Measurements from ENCODE around the gene PRX.

PRX gene

DNA sequence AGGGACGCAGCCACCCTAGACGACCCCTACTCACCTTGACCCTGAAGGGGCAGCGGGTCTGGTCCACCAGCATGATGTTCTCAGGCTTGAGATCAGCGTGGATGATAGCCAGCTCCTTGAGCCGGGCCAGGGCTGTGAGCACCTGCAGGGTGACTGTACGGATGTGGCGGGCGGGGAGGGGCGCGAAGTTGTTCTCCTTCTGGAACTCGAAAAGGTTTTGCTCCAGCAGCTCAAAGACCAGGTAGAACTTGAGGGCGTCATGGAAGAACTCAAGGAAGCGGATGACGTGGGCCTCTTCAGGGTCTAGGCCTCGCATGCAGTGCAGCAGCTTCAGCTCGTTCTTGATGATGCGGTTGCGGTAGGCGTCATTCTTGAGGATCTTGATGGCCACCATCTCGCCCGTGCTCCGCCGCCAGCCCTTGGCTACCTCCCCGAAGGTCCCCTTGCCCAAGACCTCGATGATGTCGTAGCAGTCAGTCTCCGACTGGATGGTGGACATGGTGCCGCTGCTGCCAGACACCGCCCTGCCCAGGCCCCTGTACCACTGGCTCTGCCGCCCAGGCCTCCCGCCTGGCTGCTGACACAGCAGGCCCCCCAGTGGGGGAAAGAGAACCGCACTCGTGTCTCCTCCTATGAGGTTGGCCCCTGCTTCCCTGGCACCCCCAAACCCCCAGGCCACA is 23.6 kb downstream of the PRX start:
- no peak overlapping the region for H3K4me3 ChIP-seq (ENCODE audit: extremely low read depth, insufficient read depth, low read length, poor library complexity, severe bottlenecking)
- 96% methylated on average over 28 to 32 of the region's 33 CpGs for WGBS, 2 experiments (ENCODE audit: insufficient coverage in 2 of 2)
- no peaks in the 10 kb centered on the region for H3K9me3 ChIP-seq (ENCODE audit: control insufficient read depth, low read length)
- no peak overlapping the region for H3K27ac ChIP-seq (ENCODE audit: low read depth, low read length, severe bottlenecking)
- H3K4me1 ChIP-seq (ENCODE audit: control insufficient read depth, insufficient read depth, low read length, poor library complexity, severe bottlenecking) = no peaks in the 10 kb centered on the region
- H3K36me3 ChIP-seq (ENCODE audit: control insufficient read depth, insufficient read depth, low read length) = no peaks in the 10 kb centered on the region

- H3K4me1 ChIP-seq (ENCODE audit: control insufficient read depth, insufficient read depth, low read length, poor library complexity, severe bottlenecking) = no peaks in the 10 kb centered on the region
- no peak overlapping the region for H3K4me3 ChIP-seq (ENCODE audit: extremely low read depth, insufficient read depth, low read length, poor library complexity, severe bottlenecking)
- 78 to 100% methylated on average over 3 of the region's 3 CpGs for WGBS, 2 experiments (ENCODE audit: insufficient coverage in 2 of 2)
- H3K9me3 ChIP-seq (ENCODE audit: control insufficient read depth, low read length) = no peaks in the 10 kb centered on the region
- no peak overlapping the region for H3K27ac ChIP-seq (ENCODE audit: low read depth, low read length, severe bottlenecking)
- H3K36me3 ChIP-seq (ENCODE audit: control insufficient read depth, insufficient read depth, low read length) = no peaks in the 10 kb centered on the region
These were observed 24.7 kb downstream of the PRX start for GRCh38 chr19:40388481-40388880.

- Histone ChIP-seq H3K36me3 (ENCODE audit: control insufficient read depth, insufficient read depth, low read length) (no peaks in the 10 kb centered on the region), H3K27ac (ENCODE audit: low read depth, low read length, severe bottlenecking) (no peak overlapping the region), H3K4me3 (ENCODE audit: extremely low read depth, insufficient read depth, low read length, poor library complexity, severe bottlenecking) (no peak overlapping the region), H3K4me1 (ENCODE audit: control insufficient read depth, insufficient read depth, low read length, poor library complexity, severe bottlenecking) (no peaks in the 10 kb centered on the region), H3K9me3 (ENCODE audit: control insufficient read depth, low read length) (no peaks in the 10 kb centered on the region)
- WGBS, 2 experiments (ENCODE audit: insufficient coverage in 2 of 2) = 89 to 93% methylated on average over 10 of the region's 10 CpGs
These were observed 26.0 kb downstream of the PRX start for GRCh38 chr19:40387155-40387554.

DNA sequence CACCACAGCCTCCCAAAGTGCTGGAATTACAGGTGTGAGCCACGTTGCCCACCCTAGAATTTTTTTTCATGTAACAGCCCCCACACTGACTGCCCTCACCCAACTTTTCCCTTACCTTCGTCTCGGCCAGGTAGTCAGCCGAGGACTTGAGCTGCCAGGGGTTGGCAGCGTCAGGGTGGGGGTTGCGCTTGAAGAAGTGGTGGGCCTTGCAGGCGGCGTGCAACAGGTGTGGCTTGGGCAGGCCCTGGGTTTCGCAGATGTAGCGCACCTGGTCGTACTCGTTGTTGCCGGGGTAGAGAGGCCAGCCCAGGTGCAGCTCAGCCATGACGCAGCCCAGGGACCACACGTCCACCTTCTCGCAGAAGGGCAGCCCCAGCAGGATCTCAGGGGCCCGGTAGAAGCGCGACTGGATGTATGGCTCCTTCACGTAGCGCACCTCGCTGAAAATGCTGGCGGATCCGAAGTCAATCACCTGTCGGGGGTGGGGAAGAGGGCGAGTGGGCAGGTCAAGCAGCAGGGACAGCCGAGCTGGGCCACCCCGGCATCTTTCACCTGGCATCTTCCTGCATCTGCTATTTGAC is 29.4 kb downstream of the PRX start:
- peaks cover 8% of the 10 kb centered on the region for H3K36me3 ChIP-seq (ENCODE audit: control insufficient read depth, insufficient read depth, low read length)
- H3K4me1 ChIP-seq (ENCODE audit: control insufficient read depth, insufficient read depth, low read length, poor library complexity, severe bottlenecking) = no peaks in the 10 kb centered on the region
- no peak overlapping the region for H3K27ac ChIP-seq (ENCODE audit: low read depth, low read length, severe bottlenecking)
- no peaks in the 10 kb centered on the region for H3K9me3 ChIP-seq (ENCODE audit: control insufficient read depth, low read length)
- WGBS, 2 experiments (ENCODE audit: insufficient coverage in 2 of 2) = 93 to 96% methylated on average over 28 of the region's 28 CpGs
- no peak overlapping the region for H3K4me3 ChIP-seq (ENCODE audit: extremely low read depth, insufficient read depth, low read length, poor library complexity, severe bottlenecking)

GRCh38 chr19:40381321-40381720 is 31.9 kb downstream of the PRX start:
- WGBS, 2 experiments (ENCODE audit: insufficient coverage in 2 of 2) = 80 to 88% methylated on average over 2 to 3 of the region's 3 CpGs
- no peak overlapping the region for H3K27ac ChIP-seq (ENCODE audit: low read depth, low read length, severe bottlenecking)
- no peak overlapping the region for H3K4me3 ChIP-seq (ENCODE audit: extremely low read depth, insufficient read depth, low read length, poor library complexity, severe bottlenecking)

DNA sequence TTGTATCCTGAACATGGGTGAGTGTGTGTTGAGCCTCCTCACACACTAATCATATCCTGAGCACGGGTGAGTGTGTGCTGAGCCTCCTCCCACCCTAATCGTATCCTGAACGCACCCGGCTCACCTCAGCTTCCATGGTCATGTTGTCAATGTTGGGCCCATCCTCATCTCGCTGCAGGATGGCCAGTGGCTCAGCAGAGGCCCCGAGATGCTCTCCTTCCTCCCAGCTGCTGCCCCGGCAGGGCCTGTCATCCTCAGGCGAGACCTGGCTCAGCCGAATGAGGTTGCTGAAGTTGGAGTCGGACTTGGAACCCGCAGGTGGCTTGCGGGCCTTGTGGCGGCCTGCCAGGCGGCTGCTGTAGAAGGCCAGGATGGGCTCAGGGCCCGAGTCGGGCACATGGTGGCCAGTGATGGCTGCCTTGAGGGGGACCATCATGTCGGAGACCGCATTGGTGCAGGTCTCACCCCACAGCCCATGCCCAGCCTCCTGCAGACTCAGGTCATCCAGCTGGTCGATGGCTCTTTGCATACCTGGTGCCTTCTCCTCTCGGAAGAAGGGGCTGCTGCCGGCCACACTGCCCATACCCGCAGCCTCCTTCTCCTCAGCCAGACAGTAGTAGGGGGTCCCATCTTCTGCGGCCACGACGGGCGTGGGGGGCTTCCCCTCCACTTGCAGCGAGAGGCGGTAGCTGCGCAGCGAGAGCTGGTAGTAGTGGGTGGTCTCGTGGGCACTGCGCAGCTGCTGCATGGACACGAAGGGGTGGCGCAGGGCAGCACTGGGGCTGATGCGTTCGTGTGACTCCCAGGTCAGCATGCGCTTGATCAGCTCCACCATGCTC is 32.8 kb downstream of the PRX start:
- H3K27ac ChIP-seq (ENCODE audit: low read depth, low read length, severe bottlenecking) = no peak overlapping the region
- H3K36me3 ChIP-seq (ENCODE audit: control insufficient read depth, insufficient read depth, low read length) = peaks cover 24% of the 10 kb centered on the region
- 95% methylated on average over 33 to 35 of the region's 37 CpGs for WGBS, 2 experiments (ENCODE audit: insufficient coverage in 2 of 2)
- no peak overlapping the region for H3K4me3 ChIP-seq (ENCODE audit: extremely low read depth, insufficient read depth, low read length, poor library complexity, severe bottlenecking)
- no peaks in the 10 kb centered on the region for H3K9me3 ChIP-seq (ENCODE audit: control insufficient read depth, low read length)
- no peaks in the 10 kb centered on the region for H3K4me1 ChIP-seq (ENCODE audit: control insufficient read depth, insufficient read depth, low read length, poor library complexity, severe bottlenecking)

More at GRCh38 chr19:40381321-40381720, 31.9 kb downstream of the PRX start:
- H3K9me3 ChIP-seq (ENCODE audit: control insufficient read depth, low read length) = no peaks in the 10 kb centered on the region
- H3K36me3 ChIP-seq (ENCODE audit: control insufficient read depth, insufficient read depth, low read length) = peaks cover 22% of the 10 kb centered on the region
- H3K4me1 ChIP-seq (ENCODE audit: control insufficient read depth, insufficient read depth, low read length, poor library complexity, severe bottlenecking) = no peaks in the 10 kb centered on the region

DNA sequence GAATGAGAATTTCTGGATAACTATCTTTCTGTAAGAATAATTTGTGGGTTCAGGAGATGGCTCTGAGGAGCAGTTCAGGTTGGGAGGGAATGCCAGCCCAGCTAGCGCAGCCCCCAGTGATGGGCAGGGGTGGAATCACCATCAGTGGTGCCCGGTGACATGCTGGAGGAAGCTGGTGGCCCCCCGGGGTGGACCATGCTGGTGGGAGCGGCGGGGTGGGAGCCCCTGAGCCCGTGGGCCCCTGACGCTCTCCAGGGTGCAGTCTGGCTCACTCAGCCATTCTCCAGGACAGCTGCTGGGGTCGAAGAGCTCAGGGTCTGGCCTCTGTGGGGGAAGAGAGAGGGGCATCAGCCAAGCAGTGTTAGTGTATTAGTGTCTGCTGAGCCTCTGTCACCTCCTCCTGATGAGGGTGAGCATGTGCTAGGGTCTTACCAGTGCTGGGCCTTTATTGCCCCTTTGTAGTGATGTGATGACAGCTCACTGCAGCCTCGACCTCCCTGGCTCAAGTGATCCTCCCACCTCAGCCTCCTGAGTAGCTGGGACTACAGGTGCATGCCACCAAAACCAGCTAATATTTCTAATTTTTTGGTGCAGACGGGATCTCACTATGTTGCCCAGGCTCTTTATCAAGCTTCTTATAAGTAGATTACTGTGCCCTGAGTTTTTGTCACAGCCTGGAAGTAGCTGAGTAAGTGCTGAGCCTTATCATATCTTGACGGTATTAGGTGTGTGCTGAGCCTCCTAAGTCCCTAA is 33.6 kb downstream of the PRX start:
- H3K9me3 ChIP-seq (ENCODE audit: control insufficient read depth, low read length) = no peaks in the 10 kb centered on the region
- WGBS, 2 experiments (ENCODE audit: insufficient coverage in 2 of 2) = 95 to 97% methylated on average over 4 to 9 of the region's 11 CpGs
- H3K4me1 ChIP-seq (ENCODE audit: control insufficient read depth, insufficient read depth, low read length, poor library complexity, severe bottlenecking) = no peaks in the 10 kb centered on the region
- H3K36me3 ChIP-seq (ENCODE audit: control insufficient read depth, insufficient read depth, low read length) = peaks cover 29% of the 10 kb centered on the region
- no peak overlapping the region for H3K27ac ChIP-seq (ENCODE audit: low read depth, low read length, severe bottlenecking)
- H3K4me3 ChIP-seq (ENCODE audit: extremely low read depth, insufficient read depth, low read length, poor library complexity, severe bottlenecking) = no peak overlapping the region

- Histone ChIP-seq H3K4me3 (ENCODE audit: extremely low read depth, insufficient read depth, low read length, poor library complexity, severe bottlenecking) (no peak overlapping the region), H3K4me1 (ENCODE audit: control insufficient read depth, insufficient read depth, low read length, poor library complexity, severe bottlenecking) (no peaks in the 10 kb centered on the region), H3K36me3 (ENCODE audit: control insufficient read depth, insufficient read depth, low read length) (peaks cover 38% of the 10 kb centered on the region), H3K9me3 (ENCODE audit: control insufficient read depth, low read length) (no peaks in the 10 kb centered on the region), H3K27ac (ENCODE audit: low read depth, low read length, severe bottlenecking) (no peak overlapping the region)
- 96 to 100% methylated on average over 2 of the region's 2 CpGs for WGBS, 2 experiments (ENCODE audit: insufficient coverage in 2 of 2)
These were observed 34.7 kb downstream of the PRX start for GRCh38 chr19:40378509-40378908.

DNA sequence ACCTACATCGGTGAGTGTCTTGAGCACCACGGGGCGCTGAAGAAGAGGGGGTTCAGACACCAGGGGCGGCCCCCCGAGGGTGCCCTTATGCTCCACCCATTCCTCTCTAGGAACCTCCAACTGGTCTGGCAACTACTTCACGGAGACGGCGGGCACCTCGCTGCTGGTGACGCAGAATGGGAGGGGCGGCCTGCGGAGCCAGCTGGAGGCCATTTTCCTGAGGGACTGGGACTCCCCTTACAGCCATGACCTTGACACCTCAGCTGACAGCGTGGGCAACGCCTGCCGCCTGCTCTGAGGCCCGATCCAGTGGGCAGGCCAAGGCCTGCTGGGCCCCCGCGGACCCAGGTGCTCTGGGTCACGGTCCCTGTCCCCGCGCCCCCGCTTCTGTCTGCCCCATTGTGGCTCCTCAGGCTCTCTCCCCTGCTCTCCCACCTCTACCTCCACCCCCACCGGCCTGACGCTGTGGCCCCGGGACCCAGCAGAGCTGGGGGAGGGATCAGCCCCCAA is 35.2 kb downstream of the PRX start:
- no peak overlapping the region for H3K4me3 ChIP-seq (ENCODE audit: extremely low read depth, insufficient read depth, low read length, poor library complexity, severe bottlenecking)
- 94 to 95% methylated on average over 20 of the region's 25 CpGs for WGBS, 2 experiments (ENCODE audit: insufficient coverage in 2 of 2)
- H3K36me3 ChIP-seq (ENCODE audit: control insufficient read depth, insufficient read depth, low read length) = peaks cover 44% of the 10 kb centered on the region
- H3K9me3 ChIP-seq (ENCODE audit: control insufficient read depth, low read length) = no peaks in the 10 kb centered on the region
- H3K27ac ChIP-seq (ENCODE audit: low read depth, low read length, severe bottlenecking) = no peak overlapping the region
- no peaks in the 10 kb centered on the region for H3K4me1 ChIP-seq (ENCODE audit: control insufficient read depth, insufficient read depth, low read length, poor library complexity, severe bottlenecking)

GRCh38 chr19:40376286-40376862 is 36.8 kb downstream of the PRX start:
- 96 to 98% methylated on average over 10 to 16 of the region's 17 CpGs for WGBS, 2 experiments (ENCODE audit: insufficient coverage in 2 of 2)
- H3K4me3 ChIP-seq (ENCODE audit: extremely low read depth, insufficient read depth, low read length, poor library complexity, severe bottlenecking) = no peak overlapping the region
- no peaks in the 10 kb centered on the region for H3K4me1 ChIP-seq (ENCODE audit: control insufficient read depth, insufficient read depth, low read length, poor library complexity, severe bottlenecking)
- no peak overlapping the region for H3K27ac ChIP-seq (ENCODE audit: low read depth, low read length, severe bottlenecking)
- H3K36me3 ChIP-seq (ENCODE audit: control insufficient read depth, insufficient read depth, low read length) = peaks cover 59% of the 10 kb centered on the region
- H3K9me3 ChIP-seq (ENCODE audit: control insufficient read depth, low read length) = no peaks in the 10 kb centered on the region
